HG03460 (cell line): ENCODE data around the gene ADPRHL1.
"Not testable (repeated sequence)": the region's sequence is repeated elsewhere in the genome, so short reads cannot be mapped to it uniquely, and the experiment has no call there.

Source experiments
- ATAC-seq: cut with Tn5 transposase; IDR thresholded peaks from one replicate; pipeline ENCODE4 v1.9.1; 2021; ENCODE audit not compliant: unreplicated experiment

The ADPRHL1 gene

GRCh38 chr13:113403255-113404104 lies 49.8 kb downstream of the ADPRHL1 start:
- no peak for ATAC-seq

GRCh38 chr13:113402471-113403254 lies 50.6 kb downstream of the ADPRHL1 start:
- ATAC-seq, result no peak

DNA sequence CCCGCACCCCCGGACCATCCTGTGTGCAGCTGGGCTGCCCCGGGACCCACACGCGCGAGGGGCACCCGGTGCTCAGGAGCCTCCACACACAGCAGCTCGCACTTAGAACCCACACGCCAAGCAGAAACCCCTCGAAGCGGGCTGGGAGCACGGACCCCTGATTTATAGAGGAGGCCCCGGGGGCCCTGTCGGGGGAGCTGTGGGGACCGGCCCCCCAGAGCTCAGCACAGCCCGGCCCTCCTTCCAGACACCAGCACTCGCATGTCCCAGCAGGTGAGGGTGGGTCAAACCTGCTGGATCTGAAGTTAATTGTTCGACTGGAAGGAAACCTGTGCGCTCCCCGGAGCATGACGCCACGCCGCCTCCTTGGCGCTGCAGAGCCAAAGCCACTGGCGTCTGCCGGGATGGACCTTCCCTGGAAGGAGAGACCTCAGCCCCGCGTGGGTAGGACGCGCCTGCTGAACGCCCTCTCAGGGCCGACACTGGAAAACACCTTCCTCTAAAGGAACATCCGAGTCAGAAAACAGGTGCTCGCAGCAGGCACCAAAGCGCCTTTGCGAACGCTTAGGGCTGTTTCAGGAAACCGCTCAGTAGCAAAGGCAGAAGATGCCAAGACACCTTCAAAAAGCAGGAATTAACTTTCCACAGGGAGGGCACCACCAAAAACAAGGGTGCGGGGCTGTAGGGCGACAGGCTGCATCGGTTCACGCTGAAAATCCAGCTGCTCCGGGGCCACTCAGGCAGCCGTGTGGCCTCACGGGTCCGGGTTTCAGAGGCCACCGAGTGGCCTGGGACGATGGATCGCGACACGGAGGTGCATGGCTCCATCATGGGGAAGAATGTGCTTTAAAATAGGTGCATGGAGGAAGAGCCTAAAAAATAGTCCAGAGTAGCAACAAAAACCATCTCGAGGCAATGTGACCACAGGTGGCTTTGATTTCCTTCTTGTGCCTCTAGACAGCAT lies 51.6 kb downstream of the ADPRHL1 start:
- no peak for ATAC-seq

DNA sequence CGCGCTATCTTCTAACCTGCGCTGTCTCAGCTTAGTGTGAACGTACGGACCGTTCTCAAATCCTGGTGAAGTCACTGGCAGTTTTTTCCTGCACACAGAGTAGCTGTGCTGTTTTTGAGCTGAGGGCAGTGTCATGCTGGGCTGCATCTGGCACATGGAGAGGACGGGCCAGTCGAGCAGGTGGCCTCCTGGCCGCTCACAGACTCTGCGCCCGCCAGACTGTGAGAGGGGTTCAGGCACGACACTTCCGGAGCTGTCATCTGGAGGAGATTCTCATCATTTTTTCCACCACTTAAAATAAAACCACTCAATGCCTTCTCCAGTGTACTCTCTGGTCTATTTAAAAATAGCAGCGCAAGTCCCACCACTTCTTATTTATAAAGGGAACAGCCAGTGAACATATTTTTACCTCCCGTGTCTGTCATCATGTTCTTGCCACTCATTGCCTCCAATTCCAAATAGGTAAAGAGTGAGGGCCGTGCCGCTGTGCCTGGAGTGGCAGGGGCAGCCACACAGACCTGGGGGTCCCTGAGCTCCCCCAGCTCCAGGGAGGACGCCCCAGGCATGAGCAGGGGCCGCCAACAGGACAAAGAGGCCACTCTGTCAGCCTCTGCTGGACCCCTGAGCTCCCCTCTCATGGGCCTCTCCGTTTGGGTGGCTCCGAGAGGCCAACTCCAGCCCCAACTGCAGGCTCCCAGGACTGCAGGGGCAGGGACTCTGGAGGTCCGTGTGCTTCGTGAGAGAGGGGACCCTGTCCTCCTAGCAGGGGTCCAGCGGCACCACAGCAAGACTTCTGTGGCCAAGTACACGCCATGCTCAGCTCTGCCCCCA lies 52.5 kb downstream of the ADPRHL1 start:
- no peak for ATAC-seq

DNA sequence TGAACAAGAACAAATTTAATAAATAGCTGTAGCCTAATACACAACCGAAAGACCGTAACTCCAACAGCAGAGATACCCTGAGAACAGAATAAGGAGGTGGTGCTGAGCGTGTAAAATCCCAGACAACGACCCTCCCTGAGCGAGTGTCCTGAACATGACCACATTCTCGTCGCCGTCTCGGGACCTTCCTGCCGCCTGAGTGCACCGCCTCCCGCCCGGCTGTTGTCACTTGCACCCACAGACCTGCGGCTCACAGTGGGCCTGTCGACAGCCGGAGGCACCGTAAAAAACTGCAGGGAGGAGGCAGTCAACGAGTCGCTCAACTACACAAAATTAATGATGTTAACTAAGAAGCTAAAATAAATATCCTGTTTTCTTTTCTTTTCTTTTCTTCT lies 53.5 kb downstream of the ADPRHL1 start:
- ATAC-seq, result no peak

- no peak for ATAC-seq
Observed at GRCh38 chr13:113398963-113399754, 54.1 kb downstream of the ADPRHL1 start.

DNA sequence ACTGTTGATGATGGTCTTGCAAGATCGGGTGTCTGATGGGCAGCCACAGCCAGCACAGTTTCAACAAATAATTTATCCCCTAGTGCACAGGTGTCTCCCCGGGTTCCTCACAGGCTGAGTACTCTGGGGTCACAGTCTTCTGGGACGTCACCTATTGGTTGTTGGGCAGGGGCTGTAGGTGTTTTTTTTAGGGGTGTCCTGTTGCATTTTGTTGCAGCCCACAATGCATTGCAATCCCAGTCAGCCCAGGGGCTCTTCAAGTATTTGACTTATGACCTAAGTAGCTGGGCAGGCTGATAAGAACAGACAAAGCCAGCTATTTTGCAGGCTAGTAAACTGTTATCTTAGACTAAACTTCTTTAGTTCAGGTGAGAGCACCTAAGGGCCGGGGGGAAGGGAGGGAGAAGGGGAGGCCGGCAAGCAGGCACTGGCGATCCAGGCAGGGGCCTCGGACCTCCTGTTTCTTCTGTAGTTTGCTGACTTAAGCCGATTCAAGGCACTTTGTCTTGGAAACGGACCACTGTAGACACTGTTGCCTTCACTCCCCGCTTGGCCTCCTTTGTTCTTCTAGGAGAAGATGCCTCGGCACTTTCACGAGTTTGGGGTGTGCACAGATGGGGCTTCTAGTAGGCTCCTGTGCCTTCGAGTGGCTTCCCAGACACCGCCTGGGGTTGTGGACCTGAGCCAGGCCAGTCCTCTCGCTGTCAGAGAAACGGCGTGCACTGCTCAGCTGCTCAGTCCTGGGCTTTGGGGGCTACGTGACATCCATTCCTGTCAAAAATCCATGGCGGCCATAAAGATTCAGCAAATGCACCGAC lies 55.5 kb downstream of the ADPRHL1 start:
- no peak for ATAC-seq

GRCh38 chr13:113394339-113394640 lies 59.0 kb downstream of the ADPRHL1 start:
- no peak for ATAC-seq

GRCh38 chr13:113393563-113394338 lies 59.5 kb downstream of the ADPRHL1 start:
- peak; percentile 97 for ATAC-seq

DNA sequence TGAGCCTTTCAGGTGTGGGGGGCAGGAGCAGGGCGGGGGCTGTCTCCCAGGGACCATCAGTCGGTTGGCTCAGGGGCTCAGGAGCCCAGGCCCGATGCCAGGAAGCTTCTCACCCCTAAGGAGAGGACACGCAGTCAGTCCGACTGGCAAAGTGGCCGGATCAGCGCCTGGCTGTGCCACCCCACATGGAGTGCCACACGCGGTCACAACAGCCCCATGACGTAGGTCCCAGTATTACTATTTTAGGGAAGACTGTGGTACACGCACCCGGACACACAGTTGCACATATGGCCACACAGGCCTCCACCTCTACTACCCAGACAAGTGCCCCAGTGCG lies 60.1 kb downstream of the ADPRHL1 start:
- no peak for ATAC-seq

DNA sequence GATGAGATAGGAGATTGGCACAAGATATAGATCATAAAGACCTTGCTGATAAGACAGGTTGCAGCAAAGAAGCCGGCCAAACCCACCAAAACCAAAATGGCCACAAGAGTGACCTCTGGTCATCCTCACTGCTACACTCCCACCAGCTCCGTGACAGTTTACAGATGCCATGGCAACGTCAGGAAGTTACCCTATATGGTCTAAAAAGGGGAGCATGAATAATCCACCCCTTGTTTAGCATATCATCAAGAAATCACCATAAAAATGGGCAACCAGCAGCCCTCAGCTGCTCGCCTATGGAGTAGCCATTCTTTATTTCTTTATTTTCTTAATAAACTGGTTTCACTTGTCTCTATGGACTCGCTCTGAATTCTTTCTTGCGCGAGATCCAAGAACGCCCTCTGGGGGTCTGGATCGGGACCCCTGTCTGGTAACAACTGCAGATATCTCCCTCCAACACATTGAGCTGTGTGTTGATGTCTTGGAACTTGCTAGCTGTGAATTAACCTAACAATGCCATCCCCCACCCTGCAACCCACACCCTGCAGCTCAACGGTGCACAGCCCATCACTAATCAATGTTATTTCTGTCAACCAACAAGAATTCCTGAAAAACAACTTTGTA lies 62.3 kb downstream of the ADPRHL1 start:
- ATAC-seq, result no peak

GRCh38 chr13:113389586-113389985 lies 63.7 kb downstream of the ADPRHL1 start:
- not testable (repeated sequence) for ATAC-seq

DNA sequence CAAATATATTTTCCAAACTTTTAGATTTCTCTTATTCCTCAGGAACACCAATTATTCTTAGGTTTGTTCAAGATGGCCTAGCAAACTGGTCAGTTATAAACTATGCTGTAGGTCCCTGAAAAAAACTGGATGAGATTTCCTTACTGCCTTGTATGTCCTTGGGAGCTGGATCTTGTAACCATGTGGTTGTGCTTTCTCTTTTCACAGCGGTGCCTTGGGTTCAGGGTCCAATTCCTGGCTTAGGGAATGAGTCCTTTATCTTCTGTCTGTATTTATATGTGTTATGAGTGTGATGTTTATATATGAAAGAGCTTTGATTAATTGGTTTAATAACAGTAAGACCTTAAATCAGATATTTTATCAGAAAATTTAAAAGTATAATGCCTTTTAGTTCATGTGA lies 65.9 kb downstream of the ADPRHL1 start:
- ATAC-seq, result no peak

DNA sequence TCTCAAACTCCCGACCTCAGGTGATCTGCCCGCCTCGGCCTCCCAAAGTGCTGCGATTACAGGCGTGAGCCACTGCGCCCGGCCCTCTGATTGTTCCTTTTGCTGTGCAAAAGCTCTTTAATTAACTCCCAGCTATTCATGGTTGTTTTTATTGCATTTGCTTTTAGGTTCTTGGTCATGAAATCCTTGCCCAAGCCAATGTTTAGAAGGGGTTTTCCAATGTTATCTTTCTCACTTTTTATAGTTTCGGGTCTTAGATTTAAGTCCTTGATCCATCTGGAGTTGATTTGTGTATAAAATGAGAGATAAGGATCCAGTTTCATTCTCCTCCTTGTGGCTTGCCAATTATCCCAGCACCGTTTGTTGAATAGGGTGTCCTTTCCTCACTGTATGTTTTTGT lies 70.2 kb downstream of the ADPRHL1 start:
- ATAC-seq, result no peak

GRCh38 chr13:113382542-113382941 lies 70.7 kb downstream of the ADPRHL1 start:
- not testable (repeated sequence) for ATAC-seq

DNA sequence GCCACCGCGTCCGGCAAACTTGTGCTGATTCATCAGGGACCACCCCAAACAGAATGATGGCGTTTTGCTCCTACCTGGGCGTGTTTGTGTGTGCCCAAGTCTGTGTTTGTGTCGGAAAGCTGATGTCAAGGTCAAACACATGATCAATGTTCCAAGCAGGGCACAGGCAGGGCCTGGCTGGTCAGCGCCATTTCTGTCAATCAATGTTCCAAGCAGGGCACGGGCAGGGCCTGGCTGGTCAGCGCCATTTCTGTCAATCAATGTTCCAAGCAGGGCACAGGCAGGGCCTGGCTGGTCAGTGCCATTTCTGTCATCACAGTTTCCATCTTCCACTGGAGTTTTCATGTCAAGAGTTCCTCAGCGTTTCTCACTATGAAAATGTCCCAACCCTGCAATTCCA lies 74.5 kb downstream of the ADPRHL1 start:
- ATAC-seq, result no peak

DNA sequence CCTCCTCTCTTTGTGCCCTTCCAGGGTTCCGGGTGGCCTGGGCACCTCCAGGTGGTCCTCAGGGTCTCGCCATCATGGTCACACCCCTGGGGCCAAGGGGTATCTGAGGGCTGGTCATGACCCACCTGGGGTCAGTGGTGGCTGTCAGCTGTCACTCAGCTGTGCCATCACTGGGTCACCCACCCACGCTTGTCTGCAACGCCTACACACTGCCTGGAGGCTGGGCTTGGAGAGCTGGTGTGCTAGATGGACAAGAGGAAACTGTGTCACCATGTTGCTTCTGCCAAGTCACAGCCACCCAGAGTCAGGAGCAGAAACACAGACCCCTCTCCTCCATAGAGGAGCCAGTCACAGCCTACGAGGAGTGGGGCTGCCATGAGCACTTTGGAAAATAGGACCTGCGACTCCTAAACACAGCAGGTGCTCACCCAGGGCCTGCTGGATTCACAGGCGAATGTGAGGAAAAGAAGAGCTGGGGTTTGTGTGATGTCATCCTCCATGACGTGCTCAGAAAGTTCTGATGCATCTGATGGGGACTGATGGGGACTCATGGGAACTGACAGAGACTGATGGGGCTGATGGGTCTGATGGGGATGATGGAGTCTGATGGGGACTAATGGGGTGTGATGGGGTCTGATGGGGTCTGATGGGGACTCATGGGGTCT lies 78.6 kb downstream of the ADPRHL1 start:
- no peak for ATAC-seq
